ENCODE data around the gene CPA5.

CPA5 gene

DNA sequence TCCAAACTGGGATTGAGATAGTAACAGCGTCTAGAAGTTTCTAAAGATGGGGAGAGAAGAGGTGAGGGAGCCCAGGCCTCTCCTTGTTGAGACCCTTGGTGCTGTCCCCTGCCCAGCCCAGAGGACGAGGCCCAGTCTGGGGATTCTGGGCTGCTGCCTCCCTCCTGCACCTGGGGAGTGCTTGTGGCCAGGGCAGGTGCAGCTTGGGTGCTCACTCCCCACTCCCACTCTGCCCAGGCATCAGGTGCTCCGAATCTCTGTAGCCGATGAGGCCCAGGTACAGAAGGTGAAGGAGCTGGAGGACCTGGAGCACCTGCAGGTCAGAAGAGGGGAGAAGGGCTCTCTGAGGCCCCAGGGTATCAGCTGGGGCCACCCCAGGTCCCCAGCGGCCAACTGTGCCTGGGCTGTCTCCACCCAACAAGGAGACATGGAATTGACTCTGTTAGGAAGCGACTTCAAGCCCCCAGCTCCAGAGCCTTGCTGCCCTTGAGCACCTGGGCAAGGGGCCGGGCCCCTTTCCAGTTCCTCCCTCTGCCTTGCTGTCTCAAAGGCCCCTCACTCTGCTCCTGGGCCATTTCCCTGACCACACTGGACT is 36.3 kb downstream of the CPA5 start:
- in situ Hi-C loops (cut with MboI; ENCODE audit: low pct_unique_long_range_greater_than_20kb, low sequenced_read_pairs, unreplicated experiment) = no loop called here
- no peak for DNase-seq (ENCODE audit: low spot score)
- TF ChIP-seq, protein P1, sequence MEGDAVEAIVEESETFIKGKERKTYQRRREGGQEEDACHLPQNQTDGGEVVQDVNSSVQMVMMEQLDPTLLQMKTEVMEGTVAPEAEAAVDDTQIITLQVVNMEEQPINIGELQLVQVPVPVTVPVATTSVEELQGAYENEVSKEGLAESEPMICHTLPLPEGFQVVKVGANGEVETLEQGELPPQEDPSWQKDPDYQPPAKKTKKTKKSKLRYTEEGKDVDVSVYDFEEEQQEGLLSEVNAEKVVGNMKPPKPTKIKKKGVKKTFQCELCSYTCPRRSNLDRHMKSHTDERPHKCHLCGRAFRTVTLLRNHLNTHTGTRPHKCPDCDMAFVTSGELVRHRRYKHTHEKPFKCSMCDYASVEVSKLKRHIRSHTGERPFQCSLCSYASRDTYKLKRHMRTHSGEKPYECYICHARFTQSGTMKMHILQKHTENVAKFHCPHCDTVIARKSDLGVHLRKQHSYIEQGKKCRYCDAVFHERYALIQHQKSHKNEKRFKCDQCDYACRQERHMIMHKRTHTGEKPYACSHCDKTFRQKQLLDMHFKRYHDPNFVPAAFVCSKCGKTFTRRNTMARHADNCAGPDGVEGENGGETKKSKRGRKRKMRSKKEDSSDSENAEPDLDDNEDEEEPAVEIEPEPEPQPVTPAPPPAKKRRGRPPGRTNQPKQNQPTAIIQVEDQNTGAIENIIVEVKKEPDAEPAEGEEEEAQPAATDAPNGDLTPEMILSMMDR (IDR thresholded peaks at IDR 0.05; ENCODE audit: extremely low read depth, insufficient read depth, missing control alignments) = no peak

DNA sequence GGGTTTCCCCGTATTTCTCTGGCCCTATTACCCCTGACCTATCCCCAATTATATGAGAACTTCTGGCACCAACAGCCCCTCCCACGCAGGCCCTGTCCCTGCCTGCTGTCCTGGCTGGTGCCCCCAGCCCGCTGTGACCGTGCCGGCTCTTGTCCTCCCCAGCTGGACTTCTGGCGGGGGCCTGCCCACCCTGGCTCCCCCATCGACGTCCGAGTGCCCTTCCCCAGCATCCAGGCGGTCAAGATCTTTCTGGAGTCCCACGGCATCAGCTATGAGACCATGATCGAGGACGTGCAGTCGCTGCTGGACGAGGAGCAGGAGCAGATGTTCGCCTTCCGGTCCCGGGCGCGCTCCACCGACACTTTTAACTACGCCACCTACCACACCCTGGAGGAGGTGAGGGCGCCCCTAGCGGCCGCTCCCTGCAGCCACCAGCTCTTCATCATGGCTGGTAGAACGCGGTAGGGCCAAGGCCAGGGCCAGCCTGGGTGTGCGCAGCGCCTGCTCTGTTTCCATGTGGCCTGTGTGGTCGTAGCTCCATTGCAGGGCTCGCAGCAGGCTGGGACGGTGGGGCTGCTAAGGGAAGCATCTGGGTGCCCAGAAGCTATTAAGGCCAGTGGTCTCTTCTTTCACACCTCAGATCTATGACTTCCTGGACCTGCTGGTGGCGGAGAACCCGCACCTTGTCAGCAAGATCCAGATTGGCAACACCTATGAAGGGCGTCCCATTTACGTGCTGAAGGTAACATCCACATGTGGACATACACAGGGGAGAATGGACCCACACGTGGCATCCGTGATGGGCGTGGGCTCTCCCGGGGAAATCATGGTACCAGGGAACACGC is 37.1 kb downstream of the CPA5 start:
- DNase-seq (ENCODE audit: low spot score) = no peak
- TF ChIP-seq, protein P1 (IDR thresholded peaks at IDR 0.05; ENCODE audit: extremely low read depth, insufficient read depth, missing control alignments) = no peak
- in situ Hi-C loops (cut with MboI; ENCODE audit: low pct_unique_long_range_greater_than_20kb, low sequenced_read_pairs, unreplicated experiment) = no loop called here

DNA sequence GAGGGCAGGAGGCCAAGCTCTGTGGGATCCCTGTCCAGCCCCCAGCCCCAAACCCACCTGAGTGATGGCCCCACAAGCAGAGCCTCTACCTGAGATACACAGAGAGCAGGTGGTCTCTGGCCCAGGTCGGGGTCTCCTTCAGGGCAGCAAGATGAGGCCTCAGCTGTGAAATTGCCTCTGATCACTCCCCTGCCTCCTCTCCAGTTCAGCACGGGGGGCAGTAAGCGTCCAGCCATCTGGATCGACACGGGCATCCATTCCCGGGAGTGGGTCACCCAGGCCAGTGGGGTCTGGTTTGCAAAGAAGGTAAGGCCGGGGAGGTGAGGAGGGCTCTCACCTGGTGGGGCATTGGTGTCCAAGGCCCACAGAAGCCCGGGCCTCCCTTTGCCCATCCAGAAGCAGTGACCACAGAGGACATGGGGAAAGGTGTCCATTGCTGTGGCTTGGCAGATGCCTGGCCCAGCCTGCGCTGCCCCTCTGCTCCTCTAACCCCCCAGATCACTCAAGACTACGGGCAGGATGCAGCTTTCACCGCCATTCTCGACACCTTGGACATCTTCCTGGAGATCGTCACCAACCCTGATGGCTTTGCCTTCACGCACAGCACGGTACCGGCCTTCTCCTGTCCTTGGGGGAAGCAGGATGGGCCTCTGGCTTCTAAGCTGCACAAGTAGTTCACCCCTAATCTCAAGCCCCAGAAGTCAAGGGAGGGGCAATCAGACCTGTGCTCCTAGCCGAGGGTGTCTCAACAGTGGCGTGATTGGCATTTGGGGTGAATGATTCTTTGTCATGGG is 38.8 kb downstream of the CPA5 start:
- TF ChIP-seq, protein P1 (IDR thresholded peaks at IDR 0.05; ENCODE audit: extremely low read depth, insufficient read depth, missing control alignments) = no peak
- in situ Hi-C loops (cut with MboI; ENCODE audit: low pct_unique_long_range_greater_than_20kb, low sequenced_read_pairs, unreplicated experiment) = no loop called here
- no peak for DNase-seq (ENCODE audit: low spot score)

DNA sequence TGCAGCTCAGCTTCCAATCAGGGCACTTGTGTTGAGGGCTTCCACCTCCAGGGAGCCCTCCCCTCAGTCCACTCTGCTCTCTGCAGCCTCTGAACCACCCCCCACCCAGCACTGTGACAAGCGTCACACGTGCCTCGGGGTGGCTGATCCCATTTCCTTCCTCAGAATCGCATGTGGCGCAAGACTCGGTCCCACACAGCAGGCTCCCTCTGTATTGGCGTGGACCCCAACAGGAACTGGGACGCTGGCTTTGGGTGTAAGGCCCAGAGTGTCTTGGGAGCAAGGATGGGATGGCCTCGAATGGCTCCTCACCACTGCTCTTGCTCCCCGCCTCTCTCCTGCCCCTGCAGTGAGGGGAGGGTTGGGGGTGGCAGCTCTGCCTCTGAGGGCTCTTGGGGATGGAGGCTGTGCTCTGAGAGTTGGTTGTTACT is 39.8 kb downstream of the CPA5 start:
- in situ Hi-C loops (cut with MboI; ENCODE audit: low pct_unique_long_range_greater_than_20kb, low sequenced_read_pairs, unreplicated experiment) = no loop called here
- TF ChIP-seq, protein P1 (IDR thresholded peaks at IDR 0.05; ENCODE audit: extremely low read depth, insufficient read depth, missing control alignments) = no peak

DNA sequence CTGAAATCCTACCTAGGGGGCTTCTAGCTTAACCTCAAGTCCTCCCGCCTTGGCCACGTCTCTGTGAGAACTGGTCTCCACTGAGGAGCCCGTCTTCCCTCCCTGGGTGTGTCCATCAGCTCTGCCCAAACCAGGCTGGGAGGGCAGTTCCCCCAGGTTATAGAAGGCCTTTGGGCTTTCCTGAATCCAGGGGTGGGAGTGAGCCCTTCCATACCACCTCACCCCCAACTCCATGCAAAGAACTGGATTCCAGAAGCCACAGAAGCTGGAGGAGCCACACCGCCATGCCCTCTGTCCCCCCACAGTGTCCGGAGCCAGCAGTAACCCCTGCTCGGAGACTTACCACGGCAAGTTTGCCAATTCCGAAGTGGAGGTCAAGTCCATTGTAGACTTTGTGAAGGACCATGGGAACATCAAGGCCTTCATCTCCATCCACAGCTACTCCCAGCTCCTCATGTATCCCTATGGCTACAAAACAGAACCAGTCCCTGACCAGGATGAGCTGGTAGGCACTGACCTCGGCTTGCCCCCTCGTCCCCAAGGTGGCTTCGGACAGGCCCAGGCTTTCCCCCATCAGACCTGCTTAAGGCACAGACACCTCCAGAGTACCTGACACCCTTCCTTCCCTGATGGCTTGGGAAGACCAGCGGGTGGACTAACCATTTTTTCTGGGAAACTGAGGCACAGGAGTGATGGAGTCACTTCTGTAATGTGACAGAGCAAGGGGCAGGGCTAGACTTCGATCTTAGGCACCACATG is 40.4 kb downstream of the CPA5 start:
- TF ChIP-seq, protein P1 (IDR thresholded peaks at IDR 0.05; ENCODE audit: extremely low read depth, insufficient read depth, missing control alignments) = no peak
- in situ Hi-C loops (cut with MboI; ENCODE audit: low pct_unique_long_range_greater_than_20kb, low sequenced_read_pairs, unreplicated experiment) = no loop called here
- DNase-seq (ENCODE audit: low spot score) = no peak

More for the DNA sequence above, 39.8 kb downstream of the CPA5 start:
- no peak for DNase-seq (ENCODE audit: low spot score)

DNA sequence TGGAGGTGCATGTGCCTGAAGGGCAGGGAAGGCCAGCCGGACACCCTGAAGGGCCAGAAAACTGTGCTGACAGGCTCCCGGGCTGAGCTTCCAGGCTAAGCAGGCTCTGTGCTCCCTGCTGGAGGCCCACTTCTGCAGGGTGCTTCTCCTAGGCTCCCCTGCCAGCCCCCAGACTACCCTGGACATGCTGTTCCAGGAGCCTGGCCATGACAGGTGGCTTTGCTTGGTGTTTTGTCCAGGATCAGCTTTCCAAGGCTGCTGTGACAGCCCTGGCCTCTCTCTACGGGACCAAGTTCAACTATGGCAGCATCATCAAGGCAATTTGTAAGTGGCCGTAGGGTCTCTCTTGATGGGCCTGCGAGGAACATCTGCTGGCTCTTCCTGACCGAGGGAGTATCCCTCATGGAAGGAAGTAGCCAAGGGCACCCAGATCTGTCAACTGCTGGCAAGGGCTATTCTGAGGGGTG is 41.0 kb downstream of the CPA5 start:
- TF ChIP-seq, protein P1 (IDR thresholded peaks at IDR 0.05; ENCODE audit: extremely low read depth, insufficient read depth, missing control alignments) = no peak
- in situ Hi-C loops (cut with MboI; ENCODE audit: low pct_unique_long_range_greater_than_20kb, low sequenced_read_pairs, unreplicated experiment) = no loop called here
- DNase-seq (ENCODE audit: low spot score) = no peak

Data from GM13977 (cell line).